HG03432 (cell line): ENCODE results near the gene KAZN.

ENCODE experiments used
- ATAC-seq: cut with Tn5 transposase; IDR thresholded peaks from one replicate; pipeline ENCODE4 v1.9.1; 2021; ENCODE audit warnings: mild to moderate bottlenecking, moderate library complexity; ENCODE audit not compliant: unreplicated experiment

KAZN gene

DNA sequence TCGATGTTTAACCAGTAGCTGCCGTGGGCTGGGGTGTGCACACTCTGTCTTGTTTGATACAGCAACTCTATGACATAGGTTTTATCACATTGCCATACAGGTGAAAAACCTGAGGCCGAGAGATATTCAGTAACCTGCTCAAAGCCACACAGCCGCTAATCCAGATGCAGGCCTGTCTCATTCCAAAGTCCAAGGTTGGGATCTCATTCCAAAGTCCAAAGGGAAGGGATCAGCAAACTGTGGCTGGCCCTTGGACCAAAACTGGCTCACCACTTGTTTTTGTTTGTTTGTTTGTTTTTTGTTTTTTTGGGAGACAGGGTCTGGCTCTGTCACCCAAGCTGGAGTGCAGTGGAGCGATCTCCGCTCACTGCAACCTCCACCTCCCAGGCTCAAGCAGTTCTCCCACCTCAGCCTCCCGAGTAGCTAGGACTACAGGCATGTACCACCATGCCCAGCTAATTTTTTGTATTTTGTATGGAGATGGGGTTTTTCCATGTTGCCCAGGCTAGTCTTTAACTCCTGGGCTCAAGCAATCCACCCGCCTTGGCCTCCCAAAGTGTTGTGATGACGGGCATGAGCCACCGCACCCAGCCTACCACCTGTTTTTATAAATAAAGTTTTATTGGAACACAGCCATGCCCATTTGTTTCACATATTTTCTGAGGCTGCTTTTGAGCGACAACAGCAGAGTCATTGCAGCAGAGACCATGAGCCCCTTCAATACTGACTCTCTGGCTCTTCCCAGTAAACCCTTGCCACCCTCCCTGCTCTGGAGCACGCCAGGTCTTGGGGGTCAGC lies 391.6 kb downstream of the KAZN start:
- ATAC-seq: no peak

GRCh38 chr1:14993414-14993813 lies 394.9 kb downstream of the KAZN start:
- no peak for ATAC-seq

- ATAC-seq: no peak
Measured at GRCh38 chr1:14994148-14994547, 395.7 kb downstream of the KAZN start.

GRCh38 chr1:14994841-14995437 lies 396.5 kb downstream of the KAZN start:
- ATAC-seq: no peak

GRCh38 chr1:14996133-14997050 lies 397.9 kb downstream of the KAZN start:
- ATAC-seq: no peak

DNA sequence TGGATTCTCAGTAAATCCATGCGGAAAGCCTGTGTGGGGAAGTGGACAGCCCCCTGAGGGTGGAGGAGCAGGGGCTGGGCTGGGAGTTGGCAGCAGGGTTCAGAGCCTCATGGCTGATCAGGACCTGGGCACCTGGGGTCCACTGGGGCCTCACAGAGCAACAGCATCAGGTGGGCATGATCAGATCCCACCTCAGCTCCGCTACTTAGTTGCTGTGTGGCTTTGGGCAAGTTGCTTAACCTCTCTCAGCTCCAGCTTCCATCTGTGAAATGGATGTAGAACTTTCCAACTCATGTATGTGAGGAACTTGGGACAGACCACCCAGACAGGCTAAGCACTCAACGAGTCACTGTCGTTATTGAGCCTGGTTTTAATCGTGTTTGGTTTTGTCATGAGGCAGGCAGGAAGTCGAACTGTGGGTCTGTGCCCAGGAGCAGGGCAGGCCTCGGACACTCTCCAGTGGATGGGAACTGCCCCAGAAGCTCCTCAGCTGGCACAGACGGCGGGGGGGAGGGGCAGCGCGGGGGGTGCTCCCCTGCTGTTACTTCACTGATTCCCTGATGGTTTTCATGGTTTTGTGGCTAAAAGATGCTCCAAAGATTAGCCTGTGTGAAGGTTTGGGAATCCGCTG lies 399.3 kb downstream of the KAZN start:
- no peak for ATAC-seq

GRCh38 chr1:14999441-14999840 lies 401.0 kb downstream of the KAZN start:
- ATAC-seq: no peak

- no peak for ATAC-seq
Measured at GRCh38 chr1:15000030-15000429, 401.5 kb downstream of the KAZN start.

GRCh38 chr1:15000671-15001070 lies 402.2 kb downstream of the KAZN start:
- ATAC-seq: no peak

DNA sequence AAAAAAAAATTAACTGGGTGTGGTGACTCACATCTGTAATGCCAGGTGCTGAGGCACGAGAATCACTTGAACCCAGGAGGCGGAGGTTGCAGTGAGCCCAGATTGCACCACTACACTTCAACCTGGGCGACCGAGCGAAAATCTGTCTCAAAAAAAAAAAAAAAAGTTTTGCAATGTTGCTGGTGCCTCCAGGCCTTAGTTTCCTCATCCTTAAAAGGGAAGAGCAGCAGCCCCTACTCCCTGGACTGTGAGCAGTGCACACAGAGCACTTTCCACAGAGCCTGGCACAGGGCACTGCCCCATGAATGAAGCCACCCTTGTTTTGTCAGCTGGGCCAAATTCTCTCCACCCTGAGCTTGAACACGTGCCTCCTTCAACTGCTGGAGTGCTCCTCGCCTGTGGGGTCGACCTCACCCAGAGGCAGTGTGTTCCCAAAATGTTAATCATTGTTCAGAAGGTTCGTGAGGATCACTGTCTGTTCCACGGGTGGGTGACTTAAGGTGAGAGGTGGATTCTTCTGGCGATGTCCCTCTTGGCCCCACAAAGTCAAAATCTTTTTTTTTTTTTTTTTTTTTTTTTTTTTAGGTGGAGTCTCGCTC lies 402.9 kb downstream of the KAZN start:
- no peak for ATAC-seq

DNA sequence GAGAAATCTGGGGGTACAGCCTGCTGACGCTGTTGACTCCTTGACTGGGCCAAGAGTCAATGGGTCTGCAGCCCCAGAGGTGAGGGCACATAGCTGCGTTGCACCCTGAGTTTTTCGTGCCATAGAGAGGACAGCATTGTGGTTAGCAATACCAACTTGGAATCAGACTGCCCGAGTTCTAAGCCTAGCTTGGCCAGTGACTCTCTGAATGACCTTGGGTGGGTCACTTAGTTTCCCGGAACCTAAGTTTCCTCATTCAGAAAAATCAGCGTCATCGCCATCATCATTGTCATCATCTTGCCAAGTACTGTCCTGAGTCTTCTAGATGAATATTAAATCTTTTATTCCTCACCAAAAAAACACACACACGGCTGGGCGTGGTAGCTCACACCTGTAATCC lies 403.8 kb downstream of the KAZN start:
- ATAC-seq: no peak

DNA sequence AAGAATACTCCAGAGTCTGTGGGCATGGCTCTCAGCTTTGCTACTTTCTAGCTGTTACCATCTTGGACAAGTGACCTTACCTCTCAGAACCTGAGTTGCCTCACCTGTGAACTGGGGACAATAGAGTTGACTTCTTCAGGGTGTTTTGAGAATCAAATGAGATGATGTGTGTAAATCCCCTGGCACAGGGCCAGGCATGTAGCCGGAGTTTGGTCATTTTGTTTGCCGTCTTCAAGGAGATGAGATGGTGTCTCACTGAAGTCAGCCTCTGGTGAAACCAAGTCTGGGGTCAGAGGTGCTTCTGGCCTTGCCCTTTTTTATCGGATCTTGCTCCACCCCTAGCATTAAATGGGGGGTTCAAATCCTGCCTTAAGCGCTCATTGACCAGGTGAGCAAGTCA lies 405.9 kb downstream of the KAZN start:
- no peak for ATAC-seq

DNA sequence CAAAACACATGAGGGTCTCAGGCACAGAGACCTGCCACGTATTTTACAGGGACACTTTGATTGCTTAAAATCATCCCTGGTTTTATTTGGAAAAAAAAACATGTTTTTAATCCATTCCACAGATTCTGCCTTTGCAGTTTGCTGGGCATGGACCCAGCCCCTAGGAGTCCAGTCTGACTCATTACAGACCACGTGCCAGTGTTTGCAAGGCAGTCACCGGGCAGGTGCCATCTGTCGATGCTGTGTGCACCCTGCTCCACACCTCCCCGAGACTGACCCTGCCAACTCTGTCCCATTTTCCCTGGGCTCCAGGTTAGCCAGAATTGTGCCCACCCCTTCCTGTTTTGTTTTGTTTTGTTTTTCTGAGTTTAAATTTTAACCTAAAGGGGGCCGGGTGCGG lies 406.6 kb downstream of the KAZN start:
- no peak for ATAC-seq

DNA sequence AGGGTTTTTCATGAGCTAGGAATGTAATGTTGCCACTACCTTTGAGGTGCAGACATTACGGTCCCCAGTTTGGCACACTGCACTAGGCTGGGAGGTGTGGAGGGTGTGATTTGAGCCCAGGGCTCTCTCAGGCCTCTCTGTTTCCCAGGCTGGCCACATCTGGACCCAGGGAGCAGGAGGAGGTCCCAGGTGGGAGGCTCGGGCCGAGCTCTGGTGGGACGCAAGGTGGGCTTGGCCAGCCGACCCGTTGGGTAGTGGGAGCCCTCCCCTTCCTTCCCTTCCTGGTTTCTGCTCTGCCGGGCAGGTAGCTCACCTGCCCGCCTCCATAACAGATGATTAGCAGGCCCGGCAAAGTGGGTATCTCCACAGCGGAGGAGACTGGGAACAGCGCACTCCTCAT lies 408.9 kb downstream of the KAZN start:
- ATAC-seq: no peak

GRCh38 chr1:15007842-15008241 lies 409.4 kb downstream of the KAZN start:
- ATAC-seq: no peak

DNA sequence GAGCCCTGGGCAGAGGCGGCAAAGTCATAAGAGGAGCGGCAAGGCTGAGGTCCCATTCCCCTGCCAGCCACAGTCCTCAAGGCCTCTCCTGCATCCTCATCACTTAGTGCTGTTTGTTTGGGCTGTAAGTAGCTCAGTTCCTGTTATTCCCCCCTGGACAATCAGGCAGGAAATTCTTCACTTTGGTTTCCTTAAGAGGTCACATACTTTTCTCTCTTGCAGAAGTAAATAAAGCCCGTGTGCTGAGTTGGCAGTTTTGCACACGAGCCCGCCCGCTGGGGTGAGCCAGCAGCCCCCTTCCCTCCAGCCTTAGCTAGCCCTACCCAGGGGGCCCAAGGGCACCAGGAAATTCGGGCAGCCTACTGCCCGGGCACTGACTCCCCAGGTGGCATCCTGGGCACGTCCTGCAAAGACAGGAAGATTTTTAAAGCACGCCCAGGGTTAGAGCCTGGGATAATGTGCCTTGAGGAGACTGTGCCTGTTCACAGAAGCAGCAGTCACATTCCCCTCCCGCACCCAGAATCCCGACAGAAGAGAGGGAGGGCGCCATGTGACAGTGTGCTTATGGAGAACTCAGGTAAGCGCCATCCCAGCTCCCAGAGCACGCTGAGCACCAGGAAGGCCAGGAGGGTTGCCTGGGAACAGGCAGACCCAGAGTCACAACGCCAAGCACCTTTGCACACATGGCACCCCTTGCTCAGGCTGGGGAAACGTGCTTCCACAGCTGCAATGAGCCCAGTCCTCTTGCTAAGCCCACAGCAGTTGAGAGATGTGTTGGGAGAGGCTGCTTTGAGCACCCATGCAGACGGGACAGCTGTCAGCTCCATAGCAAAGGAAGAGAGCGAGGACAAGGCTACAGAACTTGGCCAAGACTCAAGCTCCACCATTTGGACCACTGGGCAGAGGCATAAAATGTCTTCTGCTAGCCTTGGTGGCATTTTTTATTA lies 410.6 kb downstream of the KAZN start:
- ATAC-seq: no peak

DNA sequence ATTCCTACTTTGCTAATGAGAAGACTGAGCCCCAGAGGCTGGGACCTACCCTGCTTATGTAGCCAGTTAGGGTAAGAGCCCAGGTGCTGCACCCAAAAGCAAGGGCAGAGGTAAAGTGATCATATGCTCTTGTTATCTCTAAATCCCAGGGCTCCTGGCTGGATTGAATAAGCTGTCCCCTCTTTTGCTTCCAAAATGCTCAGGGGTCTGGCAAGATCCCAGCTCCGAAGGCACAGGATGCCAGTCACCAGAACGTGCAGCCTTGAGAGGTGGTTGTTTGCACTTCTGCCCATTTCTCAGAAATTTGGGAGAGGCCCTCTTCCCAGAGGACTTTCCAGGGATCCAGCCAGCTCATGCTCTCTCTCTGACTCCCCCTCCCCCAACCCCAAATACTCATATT lies 412.7 kb downstream of the KAZN start:
- ATAC-seq: no peak

GRCh38 chr1:15011661-15012060 lies 413.2 kb downstream of the KAZN start:
- no peak for ATAC-seq

GRCh38 chr1:15012822-15013221 lies 414.3 kb downstream of the KAZN start:
- no peak for ATAC-seq

GRCh38 chr1:15013767-15014166 lies 415.3 kb downstream of the KAZN start:
- no peak for ATAC-seq
